GM12878 (cell line): Measurements from ENCODE around the gene KDM6B. TPM values are rescaled to one million over a fixed set of nuclear protein-coding genes. Genes with fewer than 3 reads are reported as not detected.

Source experiments
- BHLHE40 ChIP-seq, 2 experiments: fragments of 450-650 bp in 1 of 2; IDR thresholded peaks; 2 replicates each; pipeline ENCODE4 v1.6.1; 2011 to 2017; ENCODE audit warnings: low read depth in 2 of 2, borderline replicate concordance in 1 of 2, improper control_type of control experiment in 1 of 2, low read length in 1 of 2, mild to moderate bottlenecking in 1 of 2
- CEBPB ChIP-seq, 2 experiments: fragments of 150-350 bp in 1 of 2; IDR thresholded peaks; 2 replicates each; pipeline ENCODE4 v1.6.1; 2012 to 2014; ENCODE audit warnings: low read depth in 2 of 2, low read length in 2 of 2, borderline replicate concordance in 1 of 2, inconsistent platforms in 1 of 2
- CTCF ChIP-seq, 3 experiments: IDR thresholded peaks in 2 of 3; conservative IDR thresholded peaks in 1 of 3; 2 replicates each; pipeline ENCODE4 v1.5.1; 2011; ENCODE audit warnings: low read depth in 3 of 3, low read length in 3 of 3, mild to moderate bottlenecking in 3 of 3, control low read depth in 2 of 3, moderate library complexity in 2 of 3, inconsistent platforms in 1 of 3, mixed read lengths in 1 of 3; ENCODE audit not compliant: control insufficient read depth in 2 of 3, insufficient read depth in 1 of 3; ENCODE audit errors: extremely low read depth in 1 of 3
- HDGF ChIP-seq: fragments of 450-650 bp; IDR thresholded peaks from 2 replicates; pipeline ENCODE4 v1.6.1; 2016; ENCODE audit warnings: antibody characterized with exemption
- MLLT1 ChIP-seq: fragments of 450-650 bp; IDR thresholded peaks from 2 replicates; pipeline ENCODE4 v1.6.1; 2016; ENCODE audit warnings: mild to moderate bottlenecking
- MTA2 ChIP-seq: fragments of 450-650 bp; IDR thresholded peaks from 2 replicates; pipeline ENCODE4 v1.6.1; 2016; ENCODE audit warnings: low read depth, mild to moderate bottlenecking, moderate library complexity
- NBN ChIP-seq: fragments of 450-650 bp; IDR thresholded peaks from 2 replicates; pipeline ENCODE4 v1.6.1; 2016
- NFIC ChIP-seq: IDR thresholded peaks from 2 replicates; pipeline ENCODE4 v1.6.1; 2012; ENCODE audit warnings: low read depth, mild to moderate bottlenecking, inconsistent platforms, low read length, moderate library complexity
- POLR2A ChIP-seq: IDR thresholded peaks from 2 replicates; pipeline ENCODE4 v1.6.1; 2011; ENCODE audit warnings: low read depth, mild to moderate bottlenecking, low read length
- POLR2AphosphoS5 ChIP-seq: IDR thresholded peaks from 2 replicates; pipeline ENCODE4 v1.6.1; 2011; ENCODE audit warnings: mild to moderate bottlenecking, low read length, inconsistent platforms
- POU2F2 ChIP-seq: IDR thresholded peaks from 3 replicates; pipeline ENCODE4 v1.6.1; 2011; ENCODE audit warnings: low read depth, mild to moderate bottlenecking, low read length, borderline replicate concordance
- RAD21 ChIP-seq: IDR thresholded peaks from 2 replicates; pipeline ENCODE4 v1.6.1; 2011; ENCODE audit warnings: mild to moderate bottlenecking, low read depth, low read length, moderate library complexity; ENCODE audit not compliant: insufficient read depth
- RB1 ChIP-seq: fragments of 450-650 bp; formaldehyde crosslinking; IDR thresholded peaks from 2 replicates; pipeline ENCODE4 v1.6.1; 2017; ENCODE audit warnings: mild to moderate bottlenecking, borderline replicate concordance
- SKIL ChIP-seq: fragments of 450-650 bp; IDR thresholded peaks from 2 replicates; pipeline ENCODE4 v1.6.1; 2017; ENCODE audit warnings: mild to moderate bottlenecking, low read depth, inconsistent platforms; ENCODE audit not compliant: poor library complexity, severe bottlenecking
- USF1 ChIP-seq: IDR thresholded peaks from 2 replicates; pipeline ENCODE4 v1.6.1; 2011; ENCODE audit warnings: borderline replicate concordance, low read depth, mild to moderate bottlenecking, moderate library complexity, mixed read lengths, low read length; ENCODE audit not compliant: insufficient read depth; ENCODE audit errors: extremely low read length
- USF2 ChIP-seq: IDR thresholded peaks from 2 replicates; pipeline ENCODE4 v1.6.1; 2011; ENCODE audit warnings: low read depth, low read length, improper control_type of control experiment, borderline replicate concordance
- polyA plus RNA-seq, 11 experiments: library from polyadenylated mRNA; depleted of rRNA in 4 of 11; unstranded in 6 of 11; stranded (reverse) in 5 of 11; fragments of >200 nt; fragmentation: Nextera tagmentation in 4 of 11; fragmentation: Illumina TruSeq in 1 of 11; extraction: Ambion mirVana in 4 of 11; extraction: Trizol in 1 of 11; gene quantifications; 1 replicate in 1 of 11; 2 replicates in 10 of 11; pipeline versions ENCODE4 v1.2.1 to v1.2.3, GENCODE V29; 2011 to 2016; ENCODE audit warnings: inconsistent platforms in 2 of 11, missing spikeins in 2 of 11, low read depth in 1 of 11
- total RNA-seq, 4 experiments: library from RNA; depleted of rRNA in 3 of 4; stranded (reverse); fragments of >200 nt in 3 of 4; fragmentation: Illumina TruSeq in 1 of 4; extraction: Trizol in 1 of 4; gene quantifications; 2 replicates each; pipeline versions ENCODE4 v1.2.1 to v1.2.3, GENCODE V29; 2013 to 2021

The KDM6B gene
- total and polyA plus RNA-seq, 10 of the 15 experiments (the other 5 are each of a cell fraction or from before 2014, with no cell fraction given) = 0.05 to 33.5 (median 2.3) TPM

GRCh38 chr17:7841396-7841914, 7.4 kb downstream of the KDM6B start (continued):
- peak; percentile 70 for TF ChIP-seq USF1
- TF ChIP-seq NFIC = no peak
- TF ChIP-seq MLLT1 = peak; percentile 55; the same call in 1 of the 2 replicates
- TF ChIP-seq POLR2AphosphoS5 = peak; percentile 68
- peak; percentile 82 for TF ChIP-seq SKIL
- peak; percentile 70 for TF ChIP-seq POLR2A
- 0 out of 2 replicates have a peak, but pooled peaks have one; percentile 25 for TF ChIP-seq MTA2
- 0 out of 3 replicates have a peak, but pooled peaks have one; percentile 25 for TF ChIP-seq POU2F2
- peak; percentile 28 to 51; a peak in 2 of 4 replicates for TF ChIP-seq BHLHE40 (IDR thresholded peaks at IDR 0.05; ENCODE audit: borderline replicate concordance in 1 of 2, low read depth in 2 of 2, low read length in 1 of 2)
- peak; percentile 52; the same call in 1 of the 2 replicates for TF ChIP-seq NBN
- TF ChIP-seq RB1 = no peak
- peak; percentile 53; the same call in 1 of the 2 replicates for TF ChIP-seq HDGF
- peak; percentile 40; the same call in 1 of the 2 replicates for TF ChIP-seq RAD21
- TF ChIP-seq USF2 = peak; percentile 33; the same call in 1 of the 2 replicates
- peak in 2 of 3 experiments; percentile 11 to 54; a peak in 3 of 6 replicates for TF ChIP-seq CTCF (IDR thresholded peaks at IDR 0.05 in 2 of 3, conservative IDR thresholded peaks at IDR 0.05 in 1 of 3; ENCODE audit: control insufficient read depth in 2 of 3, extremely low read depth in 1 of 3, insufficient read depth in 1 of 3, low read depth in 3 of 3, low read length in 3 of 3)
- no peak for TF ChIP-seq CEBPB (IDR thresholded peaks at IDR 0.05; ENCODE audit: borderline replicate concordance in 1 of 2, low read depth in 2 of 2, low read length in 2 of 2)
- TF ChIP-seq, all 136 proteins: peak for 15
